IMR-90 (cell line): ENCODE results near the gene GPR39. TPM values are rescaled to one million over a fixed set of nuclear protein-coding genes. Genes with fewer than 3 reads are reported as not detected.

ENCODE experiments used
- ATAC-seq: fragments of 200-7000 bp; cut with Tn5 transposase; 2 replicates; pipeline ENCODE4 v1.9.1; 2020; ENCODE audit warnings: low read depth, mild to moderate bottlenecking, moderate library complexity
- BruUV-seq: library from RNA; stranded (reverse); fragments of 400-500 nt; replicated peaks from 2 replicates; lab custom pipeline; 2021; lab: Mats Ljungman, UMichigan
- CTCF ChIA-PET: fragments of 300-600 bp; formaldehyde crosslinking; extraction: SDS; loops from one replicate; lab custom pipeline; 2021; ENCODE audit warnings: antibody characterized with exemption; lab: Yijun Ruan, JAX
- POLR2A ChIA-PET: fragments of 300-600 bp; sonication (Branson Sonifier 250); formaldehyde crosslinking; loops from one replicate; lab custom pipeline; 2022; ENCODE audit warnings: antibody characterized with exemption; ENCODE audit not compliant: unreplicated experiment; lab: Charles Lee
- DNase-seq: peaks from one replicate; pipeline ENCODE4 v3.0.0; 2013
- H2AFZ ChIP-seq: replicated peaks from 2 replicates; pipeline ENCODE3; 2013; ENCODE audit warnings: low read length, mild to moderate bottlenecking; ENCODE audit not compliant: poor library complexity
- H2AK5ac ChIP-seq: 2 replicates; pipeline ENCODE4 v1.6.1; 2013; ENCODE audit warnings: low read depth, low read length, inconsistent platforms
- H2AK9ac ChIP-seq: replicated peaks from 2 replicates; pipeline ENCODE3; 2013; ENCODE audit warnings: mild to moderate bottlenecking, low read depth, low read length, moderate library complexity; ENCODE audit not compliant: poor library complexity
- H2BK120ac ChIP-seq: 2 replicates; pipeline ENCODE4 v1.6.1; 2013; ENCODE audit warnings: low read depth, low read length, inconsistent platforms
- H2BK15ac ChIP-seq: 3 replicates; pipeline ENCODE4 v1.6.1; 2013; ENCODE audit warnings: low read depth, low read length, inconsistent platforms
- H2BK20ac ChIP-seq: 2 replicates; pipeline ENCODE4 v1.6.1; 2013; ENCODE audit warnings: low read depth, mild to moderate bottlenecking, inconsistent platforms, low read length, moderate library complexity
- H2BK5ac ChIP-seq: 2 replicates; pipeline ENCODE4 v1.6.1; 2013; ENCODE audit warnings: mild to moderate bottlenecking, low read depth, low read length, inconsistent platforms; ENCODE audit not compliant: poor library complexity, severe bottlenecking
- H3K14ac ChIP-seq: replicated peaks from 2 replicates; pipeline ENCODE4 v1.6.1; 2013; ENCODE audit warnings: low read depth, low read length, inconsistent platforms
- H3K18ac ChIP-seq: 2 replicates; pipeline ENCODE4 v1.6.1; 2013; ENCODE audit warnings: low read depth, low read length, control low read depth
- H3K23ac ChIP-seq: 2 replicates; pipeline ENCODE4 v1.6.1; 2013; ENCODE audit warnings: low read depth, low read length, inconsistent platforms
- H3K27ac ChIP-seq: 2 replicates; pipeline ENCODE4 v1.5.1; 2013; ENCODE audit warnings: mild to moderate bottlenecking, control low read depth, low read length; ENCODE audit not compliant: insufficient read depth
- H3K27me3 ChIP-seq: 2 replicates; pipeline ENCODE4 v1.6.1; 2013; ENCODE audit warnings: low read length; ENCODE audit not compliant: control insufficient read depth, insufficient read depth
- H3K36me3 ChIP-seq: 2 replicates; pipeline ENCODE4 v1.6.1; 2013; ENCODE audit warnings: low read length, mixed read lengths; ENCODE audit not compliant: control insufficient read depth, insufficient read depth
- H3K4ac ChIP-seq: 2 replicates; pipeline ENCODE4 v1.6.1; 2013; ENCODE audit warnings: low read depth, low read length, inconsistent platforms
- H3K4me1 ChIP-seq: 2 replicates; pipeline ENCODE4 v1.6.1; 2013; ENCODE audit warnings: low read length, mixed read lengths; ENCODE audit not compliant: control insufficient read depth, insufficient read depth
- H3K4me2 ChIP-seq: 2 replicates; pipeline ENCODE4 v1.6.1; 2013; ENCODE audit warnings: low read depth, mild to moderate bottlenecking, control low read depth, low read length, moderate library complexity
- H3K4me3 ChIP-seq: 2 replicates; pipeline ENCODE4 v1.5.1; 2013; ENCODE audit warnings: low read depth, mild to moderate bottlenecking, control low read depth, low read length, moderate library complexity; ENCODE audit not compliant: insufficient read depth
- H3K56ac ChIP-seq: 2 replicates; pipeline ENCODE4 v1.6.1; 2013; ENCODE audit warnings: low read length, inconsistent platforms; ENCODE audit not compliant: insufficient read depth; ENCODE audit errors: extremely low read depth
- H3K79me1 ChIP-seq, 2 experiments: 2 replicates each; pipeline ENCODE4 v1.6.1; 2013; ENCODE audit warnings: low read length in 2 of 2, inconsistent platforms in 1 of 2, low read depth in 1 of 2
- H3K9ac ChIP-seq: 2 replicates; pipeline ENCODE4 v1.6.1; 2013; ENCODE audit warnings: low read depth, low read length, control low read depth
- H3K9me1 ChIP-seq: 2 replicates; pipeline ENCODE4 v1.6.1; 2013; ENCODE audit warnings: low read length, inconsistent platforms; ENCODE audit not compliant: insufficient read depth
- H3K9me3 ChIP-seq: 2 replicates; pipeline ENCODE4 v1.6.1; 2013; ENCODE audit warnings: low read length; ENCODE audit not compliant: control insufficient read depth, insufficient read depth
- H4K20me1 ChIP-seq: 2 replicates; pipeline ENCODE4 v1.6.1; 2013; ENCODE audit warnings: low read length, inconsistent platforms; ENCODE audit not compliant: insufficient read depth
- H4K5ac ChIP-seq: 2 replicates; pipeline ENCODE4 v1.6.1; 2013; ENCODE audit warnings: mild to moderate bottlenecking, low read depth, low read length, control low read depth
- H4K8ac ChIP-seq, 2 experiments: 2 replicates each; pipeline ENCODE4 v1.6.1; 2013; ENCODE audit warnings: low read depth in 2 of 2, low read length in 2 of 2, control low read depth in 1 of 2, inconsistent platforms in 1 of 2
- H4K91ac ChIP-seq: 2 replicates; pipeline ENCODE4 v1.6.1; 2013; ENCODE audit warnings: low read depth, low read length, inconsistent platforms; ENCODE audit not compliant: insufficient read depth
- FOS ChIP-seq: fragments of 150-350 bp; IDR thresholded peaks from 2 replicates; pipeline ENCODE4 v1.6.1; 2016; ENCODE audit warnings: low read depth, low read length
- MAFK ChIP-seq: IDR thresholded peaks from 2 replicates; pipeline ENCODE4 v1.6.1; 2012; ENCODE audit warnings: low read depth, low read length, improper control_type of control experiment
- POLR2A ChIP-seq: IDR thresholded peaks from 2 replicates; pipeline ENCODE4 v1.6.1; 2012; ENCODE audit warnings: mild to moderate bottlenecking, low read depth, low read length
- RAD21 ChIP-seq: IDR thresholded peaks from 2 replicates; pipeline ENCODE4 v1.6.1; 2012; ENCODE audit warnings: low read length, improper control_type of control experiment
- WGBS, 2 experiments: methylation state at CpG; one replicate each; pipeline versions ENCODE4 v1.1.5 to v1.1.7; 2013; ENCODE audit warnings: missing lambda C conversion rate in 2 of 2; ENCODE audit not compliant: insufficient read length in 1 of 2; ENCODE audit errors: extremely low coverage in 2 of 2; 5-methylcytosine and 5-hydroxymethylcytosine counted together
- dilution Hi-C: fragments of 300-500 bp; cut with HindIII; formaldehyde crosslinking; loops from one replicate; pipeline ENCODE4 v1.14.3; 2018; ENCODE audit warnings: low sequenced_read_pairs; ENCODE audit not compliant: unreplicated experiment
- in situ Hi-C: fragments of 300-500 bp; cut with MboI; formaldehyde crosslinking; loops from 3 replicates; pipeline ENCODE4 v1.14.3; 2019; ENCODE audit warnings: low sequenced_read_pairs, inconsistent platforms, mixed read lengths
- intact Hi-C: fragments of 100-400 bp; cut with micrococcal nuclease; formaldehyde crosslinking; loops from 2 replicates; pipeline ENCODE4 v1.10.0; 2022
- polyA plus RNA-seq, 3 experiments: library from polyadenylated mRNA; depleted of rRNA; stranded (reverse); fragments of >200 nt; gene quantifications; 2 replicates each; pipeline ENCODE4 v1.2.3, GENCODE V29; 2012; ENCODE audit warnings: low replicate concordance in 1 of 3
- total RNA-seq: library from RNA; depleted of rRNA; stranded (reverse); fragments of >200 nt; gene quantifications from 2 replicates; pipeline ENCODE4 v1.2.3, GENCODE V29; 2012
- TF ChIP-seq, protein P1 (sequence below): fragments of 150-350 bp; IDR thresholded peaks from 2 replicates; pipeline ENCODE4 v1.6.1; 2016; ENCODE audit warnings: low read depth, mild to moderate bottlenecking, low read length, moderate library complexity, borderline replicate concordance

GPR39 gene
- total and polyA plus RNA-seq, 2 of the 4 experiments (the other 2 are of a cell fraction), result 4.4 to 9.0 TPM

- Histone ChIP-seq H3K9me1 (peaks cover 2% of the 10 kb centered on the region; the same call in 1 of the 2 replicates), H4K8ac (no peak overlapping the region), H3K14ac (no peak overlapping the region), H3K36me3 (no peaks in the 10 kb centered on the region), H3K4ac (no peak overlapping the region), H3K4me2 (no peak overlapping the region), H2BK20ac (no peak overlapping the region), H2AFZ (no peak overlapping the region), H3K9ac (no peak overlapping the region), H4K20me1 (no peaks in the 10 kb centered on the region), H3K4me3 (no peak overlapping the region), H3K18ac (no peak overlapping the region), H2BK5ac (no peak overlapping the region), H2BK120ac (no peak overlapping the region), H4K5ac (no peak overlapping the region), H3K27me3 (peaks cover 1% of the 10 kb centered on the region; the same call in 1 of the 2 replicates), H4K91ac (no peak overlapping the region), H3K79me1 (no peaks in the 10 kb centered on the region; a peak in 1 of 4 replicates), H2AK5ac (no peak overlapping the region), H3K4me1 (no peaks in the 10 kb centered on the region; the same call in 1 of the 2 replicates), H3K9me3 (no peaks in the 10 kb centered on the region), H3K27ac (no peak overlapping the region), H3K56ac (no peak overlapping the region), H3K23ac (no peak overlapping the region), H2AK9ac (no peak overlapping the region), H2BK15ac (no peak overlapping the region)
- intact Hi-C loops (no loop called here), dilution Hi-C loops (no loop called here), in situ Hi-C loops (no loop called here)
- peak; percentile 56 for ATAC-seq
- CTCF ChIA-PET, result no interaction called here
- peak; percentile 28 for DNase-seq
- TF ChIP-seq MAFK, result no peak
- no peak for TF ChIP-seq RAD21
- TF ChIP-seq POLR2A, result no peak
- no peak for TF ChIP-seq FOS
- TF ChIP-seq, protein P1, sequence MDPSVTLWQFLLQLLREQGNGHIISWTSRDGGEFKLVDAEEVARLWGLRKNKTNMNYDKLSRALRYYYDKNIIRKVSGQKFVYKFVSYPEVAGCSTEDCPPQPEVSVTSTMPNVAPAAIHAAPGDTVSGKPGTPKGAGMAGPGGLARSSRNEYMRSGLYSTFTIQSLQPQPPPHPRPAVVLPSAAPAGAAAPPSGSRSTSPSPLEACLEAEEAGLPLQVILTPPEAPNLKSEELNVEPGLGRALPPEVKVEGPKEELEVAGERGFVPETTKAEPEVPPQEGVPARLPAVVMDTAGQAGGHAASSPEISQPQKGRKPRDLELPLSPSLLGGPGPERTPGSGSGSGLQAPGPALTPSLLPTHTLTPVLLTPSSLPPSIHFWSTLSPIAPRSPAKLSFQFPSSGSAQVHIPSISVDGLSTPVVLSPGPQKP, result no peak
- POLR2A ChIA-PET, result no interaction called here
- no TSS peak for BruUV-seq
- no CpG with 5 or more reads among the region's 3 CpGs for WGBS, 2 experiments
Measured at GRCh38 chr2:132521341-132521740, 104.7 kb downstream of the GPR39 start.
